GM18502 (cell line): ENCODE results near the gene TLR10.

Source experiments
- ATAC-seq: cut with Tn5 transposase; IDR thresholded peaks from one replicate; pipeline ENCODE4 v1.9.1; 2021; ENCODE audit warnings: mild to moderate bottlenecking; ENCODE audit not compliant: unreplicated experiment, poor library complexity

The TLR10 gene

GRCh38 chr4:38734911-38735310 is 47.9 kb downstream of the TLR10 start:
- ATAC-seq = no peak

GRCh38 chr4:38734446-38734845 is 48.3 kb downstream of the TLR10 start:
- ATAC-seq = no peak

GRCh38 chr4:38733663-38734062 is 49.1 kb downstream of the TLR10 start:
- ATAC-seq = no peak

GRCh38 chr4:38730830-38731646 is 51.8 kb downstream of the TLR10 start:
- ATAC-seq = peak; percentile 88

- ATAC-seq = no peak
Observed at GRCh38 chr4:38730493-38730829, 52.3 kb downstream of the TLR10 start.

GRCh38 chr4:38728631-38729141 is 54.1 kb downstream of the TLR10 start:
- ATAC-seq = no peak

- no peak for ATAC-seq
Observed at GRCh38 chr4:38724475-38724808, 58.3 kb downstream of the TLR10 start.

- ATAC-seq = no peak
Observed at GRCh38 chr4:38723726-38724474, 58.9 kb downstream of the TLR10 start.

- no peak for ATAC-seq
Observed at GRCh38 chr4:38723114-38723513, 59.7 kb downstream of the TLR10 start.
